GM19324 (cell line): ENCODE measurements around the gene UNK.
"Not testable (repeated sequence)": the region's sequence is repeated elsewhere in the genome, so short reads cannot be mapped to it uniquely, and the experiment has no call there.

Source experiments
- ATAC-seq: cut with Tn5 transposase; IDR thresholded peaks from one replicate; pipeline ENCODE4 v1.9.1; 2021; ENCODE audit warnings: mild to moderate bottlenecking, moderate library complexity; ENCODE audit not compliant: unreplicated experiment, low FRiP score

UNK gene

DNA sequence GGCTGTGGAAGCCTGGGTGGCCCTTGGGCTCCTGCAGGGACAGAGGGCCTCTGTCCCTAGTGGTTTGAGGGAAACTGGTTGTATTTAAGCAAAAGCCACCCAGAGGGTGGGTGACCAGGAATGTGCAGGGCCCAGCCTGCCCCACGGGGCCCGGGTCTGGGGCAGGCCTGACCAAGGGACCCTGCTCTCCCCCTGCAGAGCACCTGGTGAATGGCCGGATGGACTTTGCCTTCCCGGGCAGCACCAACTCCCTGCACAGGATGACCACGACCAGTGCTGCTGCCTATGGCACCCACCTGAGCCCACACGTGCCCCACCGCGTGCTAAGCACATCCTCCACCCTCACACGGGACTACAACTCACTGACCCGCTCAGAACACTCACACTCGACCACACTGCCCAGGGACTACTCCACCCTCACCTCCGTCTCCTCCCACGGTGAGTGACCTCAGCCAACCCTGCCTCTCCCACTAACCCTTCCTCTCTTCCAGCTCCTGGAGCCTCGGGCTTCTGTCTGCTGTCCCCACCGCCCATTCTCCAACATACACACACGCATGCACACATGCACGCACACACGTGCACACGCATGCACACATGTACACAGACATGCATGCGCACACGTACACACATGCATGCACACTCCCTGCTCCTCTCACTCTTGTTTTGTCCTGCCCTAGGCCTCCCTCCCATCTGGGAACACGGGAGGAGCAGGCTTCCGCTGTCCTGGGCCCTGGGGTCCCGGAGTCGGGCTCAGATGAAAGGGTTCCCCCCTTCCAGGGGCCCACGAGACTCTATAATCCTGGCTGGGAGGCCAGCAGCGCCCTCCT, 30.0 kb upstream of the UNK start:
- no peak for ATAC-seq

DNA sequence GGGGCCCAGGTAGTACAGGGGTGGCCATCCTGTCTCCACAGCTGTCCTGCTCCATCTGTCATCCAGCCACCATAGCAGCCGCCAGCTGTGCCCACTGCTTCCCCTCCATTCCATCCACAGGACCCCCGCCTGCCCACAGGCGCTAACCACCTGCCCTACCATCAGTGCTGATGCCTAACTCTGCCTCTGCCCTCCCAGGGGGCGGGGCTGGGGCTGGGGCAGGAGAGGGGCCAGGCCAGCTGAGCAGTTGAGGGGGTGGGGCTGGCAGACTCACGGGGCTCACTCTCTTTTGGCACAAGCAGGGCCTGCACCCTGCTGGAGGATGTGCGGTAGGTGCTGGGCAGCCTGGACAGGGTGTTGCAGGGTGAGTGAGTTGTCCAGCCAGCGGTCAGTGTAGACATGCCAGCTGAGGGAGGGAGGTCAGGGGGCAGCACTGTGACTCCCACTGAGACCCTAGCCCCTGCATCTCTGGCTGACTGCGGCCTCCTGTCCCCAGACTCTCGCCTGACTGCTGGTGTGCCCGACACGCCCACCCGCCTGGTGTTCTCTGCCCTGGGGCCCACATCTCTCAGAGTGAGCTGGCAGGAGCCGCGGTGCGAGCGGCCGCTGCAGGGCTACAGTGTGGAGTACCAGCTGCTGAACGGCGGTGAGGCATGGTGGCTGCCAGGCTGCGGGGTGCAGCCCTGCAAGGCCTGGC, 29.3 kb upstream of the UNK start:
- ATAC-seq = no peak

DNA sequence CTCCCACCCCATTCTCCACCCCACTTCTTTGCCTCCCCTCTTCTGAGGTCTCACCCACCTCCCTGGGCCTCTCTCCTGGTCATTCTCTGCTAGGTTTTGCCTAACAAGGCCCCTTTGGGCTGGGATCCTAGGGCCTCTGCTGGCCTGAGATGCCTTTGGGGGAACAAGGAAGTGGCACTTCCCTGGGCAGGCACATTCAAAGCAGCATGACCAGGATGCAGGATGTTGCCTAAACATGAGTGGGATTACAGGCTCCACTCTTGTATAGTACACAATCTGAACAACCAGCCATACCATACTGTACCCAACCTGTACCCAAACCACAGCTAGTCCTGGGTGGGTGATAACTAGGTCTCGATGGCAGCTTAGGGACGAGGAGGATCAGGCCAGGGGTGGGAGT, 28.6 kb upstream of the UNK start:
- ATAC-seq = no peak

DNA sequence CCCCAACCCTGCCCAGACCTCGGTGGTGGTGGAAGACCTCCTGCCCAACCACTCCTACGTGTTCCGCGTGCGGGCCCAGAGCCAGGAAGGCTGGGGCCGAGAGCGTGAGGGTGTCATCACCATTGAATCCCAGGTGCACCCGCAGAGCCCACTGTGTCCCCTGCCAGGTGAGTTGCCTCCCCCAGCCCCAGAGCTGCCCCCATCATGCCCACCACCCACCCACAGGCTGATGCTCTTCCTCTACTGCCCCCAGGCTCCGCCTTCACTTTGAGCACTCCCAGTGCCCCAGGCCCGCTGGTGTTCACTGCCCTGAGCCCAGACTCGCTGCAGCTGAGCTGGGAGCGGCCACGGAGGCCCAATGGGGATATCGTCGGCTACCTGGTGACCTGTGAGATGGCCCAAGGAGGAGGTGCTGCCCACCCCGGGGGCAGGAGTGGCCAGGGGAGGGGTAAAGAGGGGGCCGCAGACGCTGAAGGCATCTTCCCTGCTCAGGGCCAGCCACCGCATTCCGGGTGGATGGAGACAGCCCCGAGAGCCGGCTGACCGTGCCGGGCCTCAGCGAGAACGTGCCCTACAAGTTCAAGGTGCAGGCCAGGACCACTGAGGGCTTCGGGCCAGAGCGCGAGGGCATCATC, 28.0 kb upstream of the UNK start:
- no peak for ATAC-seq

DNA sequence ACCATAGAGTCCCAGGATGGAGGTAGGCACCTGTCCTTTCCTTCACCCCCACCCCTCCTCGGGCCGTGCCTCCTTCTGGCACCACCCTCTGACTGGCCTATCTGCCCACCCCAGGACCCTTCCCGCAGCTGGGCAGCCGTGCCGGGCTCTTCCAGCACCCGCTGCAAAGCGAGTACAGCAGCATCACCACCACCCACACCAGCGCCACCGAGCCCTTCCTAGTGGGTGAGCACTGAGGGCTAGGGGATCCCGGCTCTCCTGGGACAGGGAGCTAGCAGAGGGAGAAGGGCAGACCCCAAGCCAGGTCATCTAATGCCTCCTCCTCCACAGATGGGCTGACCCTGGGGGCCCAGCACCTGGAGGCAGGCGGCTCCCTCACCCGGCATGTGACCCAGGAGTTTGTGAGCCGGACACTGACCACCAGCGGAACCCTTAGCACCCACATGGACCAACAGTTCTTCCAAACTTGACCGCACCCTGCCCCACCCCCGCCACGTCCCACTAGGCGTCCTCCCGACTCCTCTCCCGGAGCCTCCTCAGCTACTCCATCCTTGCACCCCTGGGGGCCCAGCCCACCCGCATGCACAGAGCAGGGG, 27.4 kb upstream of the UNK start:
- ATAC-seq = no peak

DNA sequence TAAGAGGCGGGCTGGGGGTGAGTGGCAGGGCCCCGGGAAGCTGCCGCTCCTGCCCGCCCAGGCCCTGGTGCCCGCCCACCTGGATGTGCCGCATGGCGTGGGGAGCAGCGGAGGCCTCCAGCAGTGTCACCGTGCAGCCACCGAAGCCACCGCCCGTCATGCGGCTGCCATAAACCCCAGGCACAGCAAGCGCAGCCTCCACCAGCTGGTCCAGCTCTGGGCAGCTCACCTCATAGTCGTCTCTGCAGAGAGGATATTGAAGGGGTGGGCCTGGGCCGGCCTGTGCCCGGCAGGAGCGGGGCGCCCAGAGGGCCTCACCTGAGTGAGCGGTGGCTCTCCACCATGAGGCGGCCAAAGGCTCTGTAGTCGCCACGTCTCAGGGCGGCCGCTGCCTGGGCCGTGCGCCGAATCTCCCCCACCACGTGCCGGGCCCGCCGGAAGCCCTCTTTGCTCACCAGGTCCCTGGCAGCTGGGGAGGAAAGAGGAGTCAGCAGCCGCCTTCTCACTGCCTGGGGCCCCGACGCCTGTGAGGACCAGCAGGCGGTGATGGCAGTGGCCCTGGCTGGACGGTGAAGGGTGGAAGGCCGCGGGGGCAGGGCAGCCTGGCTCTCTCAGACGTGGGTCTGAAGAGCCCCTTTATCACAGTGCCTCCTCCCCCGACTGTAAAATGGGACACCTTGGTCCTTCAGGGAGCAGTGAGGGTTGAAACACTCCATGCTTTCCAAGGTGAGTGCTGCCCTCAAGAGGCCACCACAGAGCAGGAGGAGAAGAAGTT, 26.3 kb upstream of the UNK start:
- ATAC-seq = no peak

DNA sequence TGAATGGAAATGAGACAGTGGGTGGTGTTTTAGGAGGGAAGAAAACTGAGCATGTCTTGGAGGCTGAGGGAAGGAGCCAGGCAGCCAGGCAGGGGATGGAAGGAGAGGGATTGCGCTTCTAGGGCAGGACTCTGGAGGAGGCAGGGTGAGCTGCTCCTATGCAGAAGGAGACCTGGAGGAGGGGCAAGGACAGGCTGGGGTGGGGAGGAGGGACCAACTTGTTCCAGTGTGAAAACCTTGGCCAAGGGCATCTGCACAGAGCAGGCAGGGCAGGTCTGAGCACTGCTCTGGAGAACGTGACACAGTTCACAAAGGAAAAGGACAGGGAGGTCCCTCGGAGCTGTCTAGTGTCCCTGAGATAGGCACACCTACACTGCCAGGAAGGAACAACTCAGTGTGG, 25.1 kb upstream of the UNK start:
- ATAC-seq = no peak

DNA sequence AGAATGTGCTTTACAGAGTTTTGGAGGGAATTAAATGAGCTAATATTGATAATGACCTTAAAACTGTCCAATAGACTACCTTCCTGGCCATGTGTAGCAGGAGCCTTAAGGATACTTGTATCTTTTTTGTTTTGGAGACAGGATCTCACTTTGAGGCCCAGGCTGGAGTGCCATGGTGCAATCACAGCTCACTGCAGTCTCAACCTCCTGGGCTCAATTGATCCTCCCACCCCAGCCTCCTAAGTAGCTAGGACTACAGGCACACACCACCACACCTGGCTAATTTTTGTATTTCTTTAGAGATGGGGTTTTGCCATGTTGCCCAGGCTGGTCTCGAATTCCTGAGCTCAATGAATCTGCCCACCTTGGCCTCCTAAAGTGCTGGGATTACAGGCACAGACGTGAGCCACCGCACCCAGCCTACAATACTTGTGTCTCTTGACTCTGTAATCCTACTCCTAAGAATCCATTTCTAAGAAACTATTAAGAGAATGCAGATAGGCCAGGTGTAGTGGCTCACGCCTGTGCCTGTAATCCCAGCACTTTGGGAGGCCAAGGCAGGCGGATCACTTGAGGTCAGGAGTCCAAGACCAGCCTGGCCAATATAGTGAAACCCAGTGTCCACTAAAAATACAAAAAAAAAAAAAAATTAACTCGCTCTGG, 24.5 kb upstream of the UNK start:
- ATAC-seq = not testable (repeated sequence)

DNA sequence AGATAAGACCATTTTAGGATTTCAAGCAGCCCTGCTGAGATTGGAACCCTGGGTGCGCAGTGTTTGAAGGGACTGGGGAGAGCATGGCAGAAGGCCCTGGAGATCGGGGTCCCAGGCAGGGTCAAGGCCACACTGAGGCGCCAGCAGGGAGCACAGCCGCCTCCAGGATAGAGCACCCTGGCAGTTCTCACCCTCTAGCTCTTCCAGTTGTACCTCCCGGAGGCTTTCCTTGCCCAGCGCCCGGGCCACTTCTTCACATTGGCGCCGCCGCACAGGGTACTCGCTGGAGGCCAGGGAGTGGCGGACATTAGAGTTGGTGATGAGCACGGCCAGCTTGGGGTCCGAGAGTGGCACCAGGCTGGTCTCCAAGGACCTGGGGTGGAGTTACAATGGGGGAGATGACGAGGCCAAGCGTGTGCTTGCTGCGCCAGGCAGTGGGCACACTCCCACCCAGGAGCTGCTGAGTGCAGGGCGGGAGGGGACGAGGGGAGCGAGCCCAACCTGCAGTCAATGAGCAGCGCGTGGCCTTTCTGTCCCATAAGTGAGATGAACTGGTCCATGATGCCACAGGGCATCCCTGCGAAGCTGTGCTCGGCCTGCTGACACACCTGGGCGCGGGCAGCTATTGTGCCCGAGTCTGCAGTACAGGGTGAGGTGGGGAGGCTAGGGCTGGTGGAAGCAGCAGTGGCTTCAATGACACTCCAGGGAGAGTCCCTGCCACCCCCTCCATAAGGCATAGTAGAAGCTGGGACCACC, 21.9 kb upstream of the UNK start:
- no peak for ATAC-seq

DNA sequence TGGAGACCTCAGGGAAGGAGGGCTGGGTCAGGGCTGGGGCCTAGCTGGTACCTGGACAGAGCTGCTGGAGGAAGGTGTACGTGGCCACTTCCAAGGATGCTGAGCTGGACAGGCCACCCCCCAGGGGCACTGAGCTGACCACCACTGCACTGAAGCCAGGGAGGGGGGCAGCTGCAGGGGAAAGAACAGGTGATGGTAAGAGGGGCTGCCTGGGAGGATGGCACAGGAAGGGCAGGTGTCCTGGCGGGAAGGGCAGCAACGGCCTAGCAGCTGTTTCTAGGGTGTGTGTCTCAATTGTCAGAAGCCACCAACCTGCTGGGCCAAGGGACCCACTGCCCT, 21.4 kb upstream of the UNK start:
- ATAC-seq = no peak

DNA sequence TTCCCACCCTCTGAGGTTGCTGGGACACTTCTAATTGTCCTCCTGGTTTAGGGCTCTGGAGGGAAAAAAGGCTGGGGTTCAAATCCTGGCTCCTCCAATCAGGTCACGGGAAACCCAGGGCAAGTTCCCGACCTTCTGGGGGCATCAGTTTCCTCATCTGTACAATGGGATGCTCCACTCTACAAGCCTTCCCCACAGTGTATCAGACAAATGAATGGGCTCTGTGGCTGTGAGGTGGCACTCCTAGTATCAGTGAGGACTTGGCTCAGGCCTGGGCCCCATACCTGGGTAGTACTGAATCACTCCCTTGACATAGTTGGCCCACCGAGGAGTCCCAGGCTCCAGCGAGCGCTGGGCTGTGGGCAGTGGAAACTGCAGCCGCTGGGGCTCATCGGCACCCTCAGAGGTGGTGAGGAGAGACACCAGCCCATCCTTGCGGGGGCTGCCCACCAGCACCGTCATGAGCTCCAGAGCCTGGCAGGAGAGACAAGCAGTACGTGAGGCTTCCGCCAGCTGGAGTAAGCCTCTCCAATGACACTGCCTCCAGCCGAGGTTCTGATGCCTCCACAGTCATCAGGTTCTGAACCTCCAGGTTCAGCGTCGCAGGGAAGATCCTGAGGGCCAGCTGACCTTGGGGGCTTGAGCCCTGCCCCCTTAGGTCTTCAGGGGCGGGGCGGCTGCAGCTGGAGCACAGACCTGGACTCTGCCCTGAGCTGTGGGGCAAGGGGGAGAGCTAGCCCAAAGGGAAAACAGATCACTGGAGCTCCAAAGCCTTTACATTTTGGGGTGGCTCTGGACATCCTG, 20.8 kb upstream of the UNK start:
- ATAC-seq = no peak

DNA sequence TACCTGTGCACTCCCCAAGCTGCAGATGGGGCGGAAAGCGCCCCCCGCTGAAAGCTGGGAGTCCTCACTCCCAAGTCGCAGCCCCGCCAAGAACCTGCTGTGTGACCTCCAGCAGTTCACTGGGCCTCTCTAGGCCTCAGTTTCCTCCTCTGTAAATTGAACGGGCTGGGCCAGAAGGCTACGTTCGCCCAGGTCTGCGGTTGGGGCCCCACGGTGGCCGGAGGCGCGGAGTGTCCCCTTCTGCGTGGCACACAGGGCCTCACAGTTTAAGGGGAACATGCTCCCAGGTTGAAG, 20.2 kb upstream of the UNK start:
- no peak for ATAC-seq

DNA sequence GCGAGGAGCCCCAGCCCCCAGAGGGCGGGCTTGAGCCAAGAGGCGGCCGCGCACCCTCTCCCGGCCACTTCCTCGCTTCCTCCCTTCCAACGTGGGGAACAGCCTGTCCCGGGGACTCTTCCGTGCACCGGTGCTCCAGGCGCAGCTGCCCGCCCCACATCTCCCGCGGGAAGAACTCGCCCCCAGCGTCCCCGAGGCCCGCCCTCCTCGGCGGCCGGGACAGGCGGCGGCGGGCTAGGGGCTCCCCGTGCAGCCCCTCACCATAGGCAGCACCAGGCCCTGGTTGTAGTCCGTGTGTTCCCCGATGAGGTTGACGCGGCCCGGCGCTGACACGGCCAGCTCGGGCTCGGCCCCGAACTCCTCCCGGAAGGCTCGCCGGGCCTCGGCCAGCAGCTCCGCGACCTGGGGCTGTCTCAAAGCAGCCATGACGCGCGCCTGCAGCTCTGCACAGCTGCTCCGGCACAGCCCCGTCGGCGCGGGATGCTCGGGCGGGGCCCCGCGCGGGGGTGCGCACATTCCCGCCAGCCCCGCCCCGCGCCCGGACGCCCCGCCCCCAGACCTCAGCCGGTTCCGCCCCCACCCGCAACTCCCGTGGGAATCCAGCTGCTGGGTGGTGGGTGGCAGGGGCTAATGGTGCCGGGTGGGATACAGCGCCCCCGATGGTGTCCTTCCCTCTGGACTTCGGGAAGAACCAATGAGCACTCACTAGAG, 19.7 kb upstream of the UNK start, which contains the start of gene GALK1:
Gene GALK1 (minus strand): TSS at position 482 of the 711 bp plus-strand sequence. CDS start 56 bp downstream, at position 426.
- peak; percentile 65 for ATAC-seq

DNA sequence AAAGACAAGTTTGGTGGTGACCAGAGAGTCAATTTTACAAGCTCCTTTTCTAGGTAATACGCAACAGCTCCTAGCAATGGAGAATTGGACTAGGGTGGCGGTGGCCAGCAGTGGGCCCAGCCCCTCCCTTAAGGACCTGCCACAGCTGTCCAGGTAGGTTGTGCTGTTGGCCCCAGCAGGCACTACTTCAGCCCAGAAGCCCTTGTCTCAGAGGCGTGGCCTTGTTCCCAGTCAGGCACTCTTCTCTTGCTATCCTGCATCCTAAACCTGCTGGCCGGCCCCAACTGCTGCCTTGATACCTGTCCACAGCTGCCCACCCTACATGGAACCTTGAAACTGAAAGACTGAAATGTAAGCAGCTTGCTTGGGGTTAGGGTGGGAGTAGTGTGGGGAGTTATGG, 18.6 kb upstream of the UNK start:
- ATAC-seq = no peak

DNA sequence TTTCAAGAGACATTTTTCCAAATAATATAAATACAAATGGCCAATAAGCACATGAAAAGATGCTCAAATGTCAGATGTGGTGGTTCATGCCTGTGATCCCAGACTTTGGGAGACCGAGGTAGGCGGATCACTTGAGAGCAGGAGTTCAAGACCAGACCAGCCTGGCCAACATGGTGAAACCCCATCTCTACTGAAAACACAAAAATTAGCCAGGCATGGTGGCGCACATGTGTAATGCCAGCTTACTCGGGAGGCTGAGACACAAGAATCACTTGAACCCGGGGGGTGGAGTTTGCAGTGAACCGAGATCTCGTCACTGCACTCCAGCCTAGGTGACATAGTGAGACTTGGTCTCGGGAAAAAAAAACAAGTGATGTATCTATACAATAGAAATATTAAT, 16.7 kb upstream of the UNK start:
- no peak for ATAC-seq

DNA sequence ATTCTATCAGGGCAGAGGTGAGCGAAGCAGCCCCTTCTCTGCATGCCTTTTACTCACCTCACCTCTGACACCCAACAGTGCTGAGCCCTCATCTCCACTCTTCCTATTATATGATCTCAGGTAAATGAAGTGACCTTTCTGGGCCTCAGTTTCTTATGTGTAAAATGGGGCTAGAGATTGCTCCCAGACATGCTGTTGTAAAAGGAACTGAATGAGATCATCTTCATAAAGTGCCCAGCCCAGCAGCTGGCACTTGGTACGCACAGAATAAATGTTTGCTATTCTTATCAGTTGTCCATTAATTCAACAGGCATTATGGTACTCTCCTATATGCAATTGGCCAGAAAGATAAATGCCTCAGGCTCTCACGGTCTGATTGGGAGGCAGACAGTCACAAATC, 15.1 kb upstream of the UNK start:
- no peak for ATAC-seq

DNA sequence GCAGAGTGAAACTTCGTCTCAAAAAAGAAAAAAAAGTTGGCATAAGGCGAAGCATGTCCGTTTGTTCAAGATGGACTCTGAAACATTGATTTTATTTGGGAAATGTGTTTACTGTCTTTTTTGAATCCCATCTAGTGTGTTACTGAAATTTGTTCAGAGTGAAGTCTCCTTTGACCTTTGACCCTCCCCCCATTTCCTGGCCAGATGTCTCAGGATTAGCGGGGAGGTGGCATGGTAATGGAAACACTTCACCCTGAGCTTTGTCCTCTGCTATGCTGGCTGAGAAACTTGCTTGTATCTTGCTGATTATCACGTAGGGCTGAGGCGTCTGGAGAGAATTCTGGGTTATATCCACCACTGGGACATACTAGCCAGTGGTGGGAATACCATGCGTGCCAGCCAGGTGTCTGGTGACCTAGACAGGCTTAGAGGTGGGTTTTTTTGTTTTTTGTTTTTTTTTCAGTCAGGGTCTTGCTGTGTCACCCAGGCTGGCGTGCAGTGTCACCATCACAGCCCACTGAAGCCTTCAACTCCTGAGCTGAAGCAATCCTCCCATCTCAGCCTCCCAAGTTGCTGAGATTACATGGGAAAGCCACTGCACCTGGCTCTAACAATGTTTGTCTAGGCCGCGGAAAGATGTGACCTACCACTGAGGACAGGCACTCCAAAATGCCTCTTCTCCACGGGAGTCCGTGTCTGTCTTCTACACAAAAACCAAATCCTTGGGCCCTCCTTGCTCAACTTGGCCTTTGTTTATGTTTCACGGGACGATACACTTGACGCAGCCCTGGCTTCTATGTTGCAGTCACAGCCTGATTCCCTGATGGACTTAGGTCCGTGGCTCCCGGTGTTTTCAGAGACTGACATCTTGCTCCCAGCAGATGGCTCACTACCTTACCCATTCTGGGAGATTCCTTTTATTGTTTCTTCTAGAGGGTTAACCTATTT, 13.0 kb upstream of the UNK start:
- ATAC-seq = no peak
